ENCODE measurements around the gene PRKCE.

Gene PRKCE

GRCh38 chr2:46067501-46068305 lies 416.2 kb downstream of the PRKCE start:
- DNase-seq, result no peak

GRCh38 chr2:46068636-46069035 lies 417.2 kb downstream of the PRKCE start:
- no peak for DNase-seq

GRCh38 chr2:46071074-46071473 lies 419.6 kb downstream of the PRKCE start:
- no peak for DNase-seq

- DNase-seq, result no peak
Observed at GRCh38 chr2:46072101-46072820, 420.8 kb downstream of the PRKCE start.

- DNase-seq, result no peak
Observed at GRCh38 chr2:46073540-46074046, 422.1 kb downstream of the PRKCE start.

GRCh38 chr2:46074501-46074900 lies 423.0 kb downstream of the PRKCE start:
- no peak for DNase-seq

GRCh38 chr2:46075848-46076247 lies 424.4 kb downstream of the PRKCE start:
- DNase-seq, result no peak

- DNase-seq, result no peak
Observed at GRCh38 chr2:46076251-46076650, 424.8 kb downstream of the PRKCE start.

- DNase-seq, result no peak
Observed at GRCh38 chr2:46076875-46077274, 425.4 kb downstream of the PRKCE start.

- DNase-seq, result no peak
Observed at GRCh38 chr2:46077522-46078107, 426.1 kb downstream of the PRKCE start.

GRCh38 chr2:46079985-46080560 lies 428.6 kb downstream of the PRKCE start:
- no peak for DNase-seq

- no peak for DNase-seq
Observed at GRCh38 chr2:46082531-46083485, 431.3 kb downstream of the PRKCE start.

- no peak for DNase-seq
Observed at GRCh38 chr2:46086578-46087070, 435.1 kb downstream of the PRKCE start.

- no peak for DNase-seq
Observed at GRCh38 chr2:46087492-46087891, 436.0 kb downstream of the PRKCE start.

- no peak for DNase-seq
Observed at GRCh38 chr2:46091004-46091403, 439.5 kb downstream of the PRKCE start.

GRCh38 chr2:46091961-46092667 lies 440.6 kb downstream of the PRKCE start:
- DNase-seq, result no peak

- DNase-seq, result no peak
Observed at GRCh38 chr2:46094689-46095088, 443.2 kb downstream of the PRKCE start.

GRCh38 chr2:46095830-46096229 lies 444.4 kb downstream of the PRKCE start:
- DNase-seq, result no peak

GRCh38 chr2:46096260-46096659 lies 444.8 kb downstream of the PRKCE start:
- no peak for DNase-seq

GRCh38 chr2:46097714-46098480 lies 446.4 kb downstream of the PRKCE start:
- no peak for DNase-seq

Data from activated CD8-positive, alpha-beta memory T cell treated with anti-CD3 and anti-CD28 coated beads, Interleukin-2, amount 50 U/mL, for 48 hours (primary cell).